T-helper 2 cell (primary cell): ENCODE results near the gene RPL41.
"Not testable (repeated sequence)": the region's sequence is repeated elsewhere in the genome, so short reads cannot be mapped to it uniquely, and the experiment has no call there.

Experiments used
- DNase-seq, 5 experiments: peaks; one replicate each; pipeline versions ENCODE4 v3.0.0 to v3.0.0-alpha.2; 2012 to 2022

Gene RPL41

GRCh38 chr12:56103066-56103711 is 13.2 kb upstream of the RPL41 start:
- DNase-seq: peak in 2 of 5 experiments; percentile 55 to 91

GRCh38 chr12:56103823-56104108 is 12.7 kb upstream of the RPL41 start:
- no peak for DNase-seq

- peak; percentile 82 to 100 (median 95) for DNase-seq
Measured at GRCh38 chr12:56104109-56104814, 12.2 kb upstream of the RPL41 start, which contains the start of gene PA2G4. Gene PA2G4 (plus strand): TSS chr12:56104559. CDS start chr12:56104738, 179 bp downstream.

GRCh38 chr12:56104815-56105608 is 11.4 kb upstream of the RPL41 start:
- DNase-seq: peak in 1 of 5 experiments; percentile 31

GRCh38 chr12:56105609-56105902 is 10.9 kb upstream of the RPL41 start:
- DNase-seq: no peak

- DNase-seq: no peak
Measured at GRCh38 chr12:56107242-56107641, 9.2 kb upstream of the RPL41 start.

GRCh38 chr12:56110571-56110970 is 5.9 kb upstream of the RPL41 start:
- DNase-seq: no peak

- DNase-seq: no peak
Measured at GRCh38 chr12:56114084-56114483, 2.3 kb upstream of the RPL41 start.

- no peak for DNase-seq
Measured at GRCh38 chr12:56115329-56115728, 1.1 kb upstream of the RPL41 start.

GRCh38 chr12:56117082-56117706 is 761 bp downstream of the RPL41 start:
- DNase-seq: not testable (repeated sequence)

- peak; percentile 84 to 100 (median 98) for DNase-seq
Measured at GRCh38 chr12:56117778-56118687, 1.6 kb downstream of the RPL41 start, which contains the start of gene ZC3H10. Gene ZC3H10 (plus strand): TSS chr12:56118266. CDS start chr12:56120563, 2,297 bp downstream.

GRCh38 chr12:56118688-56119357 is 2.4 kb downstream of the RPL41 start:
- no peak for DNase-seq

- peak in 3 of 5 experiments; percentile 45 to 72 (median 52) for DNase-seq
Measured at GRCh38 chr12:56119361-56119796, 2.9 kb downstream of the RPL41 start.

GRCh38 chr12:56120158-56120846 is 3.9 kb downstream of the RPL41 start:
- no peak for DNase-seq

- DNase-seq: no peak
Measured at GRCh38 chr12:56121204-56121870, 4.9 kb downstream of the RPL41 start.

GRCh38 chr12:56122637-56123036 is 6.2 kb downstream of the RPL41 start:
- DNase-seq: no peak

GRCh38 chr12:56124133-56124532 is 7.7 kb downstream of the RPL41 start:
- no peak for DNase-seq

- peak in 1 of 5 experiments; percentile 41 for DNase-seq
Measured at GRCh38 chr12:56126732-56127239, 10.4 kb downstream of the RPL41 start.

GRCh38 chr12:56127485-56127887 is 11.1 kb downstream of the RPL41 start:
- DNase-seq: no peak
